ENCODE data around the gene DENND1A.

The DENND1A gene

GRCh38 chr9:123926941-123927340, 3.0 kb downstream of the DENND1A start:
- no peak for TF ChIP-seq YY1 (IDR thresholded peaks at IDR 0.05; ENCODE audit: insufficient read depth, insufficient read length)
- no peak for TF ChIP-seq SUZ12 (IDR thresholded peaks at IDR 0.05; ENCODE audit: extremely low read depth, insufficient read depth, insufficient read length)
- TF ChIP-seq ZNF274 (IDR thresholded peaks at IDR 0.05; ENCODE audit: low read depth, low read length) = no peak
- no peak overlapping the region for H3K9ac ChIP-seq (ENCODE audit: insufficient read length, low read depth)
- peaks cover 4% of the 10 kb centered on the region for H3K27me3 ChIP-seq (ENCODE audit: insufficient read depth, insufficient read length)
- peaks cover 9% of the 10 kb centered on the region; the same call in 1 of the 2 replicates for H3K9me3 ChIP-seq (ENCODE audit: insufficient read depth, low read length)
- H3K4me1 ChIP-seq (ENCODE audit: insufficient read depth, insufficient read length) = peaks cover 9% of the 10 kb centered on the region
- no peaks in the 10 kb centered on the region for H3K36me3 ChIP-seq (ENCODE audit: insufficient read depth, insufficient read length, low read length)
- no peak for DNase-seq (ENCODE audit: low read depth, low spot score)
- no peak overlapping the region for H3K4me3 ChIP-seq (ENCODE audit: insufficient read length, low read depth)

GRCh38 chr9:123925819-123926218, 4.1 kb downstream of the DENND1A start:
- Histone ChIP-seq H3K4me3 (ENCODE audit: insufficient read length, low read depth) (no peak overlapping the region), H3K36me3 (ENCODE audit: insufficient read depth, insufficient read length, low read length) (no peaks in the 10 kb centered on the region), H3K9ac (ENCODE audit: insufficient read length, low read depth) (no peak overlapping the region), H3K9me3 (ENCODE audit: insufficient read depth, low read length) (peaks cover 9% of the 10 kb centered on the region; the same call in 1 of the 2 replicates), H3K4me1 (ENCODE audit: insufficient read depth, insufficient read length) (peaks cover 8% of the 10 kb centered on the region), H3K27me3 (ENCODE audit: insufficient read depth, insufficient read length) (peaks cover 2% of the 10 kb centered on the region)
- no peak for TF ChIP-seq ZNF274 (IDR thresholded peaks at IDR 0.05; ENCODE audit: low read depth, low read length)
- TF ChIP-seq YY1 (IDR thresholded peaks at IDR 0.05; ENCODE audit: insufficient read depth, insufficient read length) = no peak
- TF ChIP-seq SUZ12 (IDR thresholded peaks at IDR 0.05; ENCODE audit: extremely low read depth, insufficient read depth, insufficient read length) = no peak
- no peak for DNase-seq (ENCODE audit: low read depth, low spot score)

- no peak for TF ChIP-seq SUZ12 (IDR thresholded peaks at IDR 0.05; ENCODE audit: extremely low read depth, insufficient read depth, insufficient read length)
- TF ChIP-seq YY1 (IDR thresholded peaks at IDR 0.05; ENCODE audit: insufficient read depth, insufficient read length) = no peak
- no peak for TF ChIP-seq ZNF274 (IDR thresholded peaks at IDR 0.05; ENCODE audit: low read depth, low read length)
- DNase-seq (ENCODE audit: low read depth, low spot score) = no peak
- Histone ChIP-seq H3K36me3 (ENCODE audit: insufficient read depth, insufficient read length, low read length) (no peaks in the 10 kb centered on the region), H3K27me3 (ENCODE audit: insufficient read depth, insufficient read length) (no peaks in the 10 kb centered on the region), H3K9ac (ENCODE audit: insufficient read length, low read depth) (no peak overlapping the region), H3K4me3 (ENCODE audit: insufficient read length, low read depth) (no peak overlapping the region), H3K4me1 (ENCODE audit: insufficient read depth, insufficient read length) (peaks cover 6% of the 10 kb centered on the region), H3K9me3 (ENCODE audit: insufficient read depth, low read length) (peaks cover 9% of the 10 kb centered on the region; the same call in 1 of the 2 replicates)
Measured at GRCh38 chr9:123925161-123925560, 4.8 kb downstream of the DENND1A start.

GRCh38 chr9:123924727-123925126, 5.2 kb downstream of the DENND1A start:
- H3K27me3 ChIP-seq (ENCODE audit: insufficient read depth, insufficient read length) = no peaks in the 10 kb centered on the region
- no peak overlapping the region for H3K9ac ChIP-seq (ENCODE audit: insufficient read length, low read depth)
- H3K9me3 ChIP-seq (ENCODE audit: insufficient read depth, low read length) = peaks cover 9% of the 10 kb centered on the region; the same call in 1 of the 2 replicates
- H3K36me3 ChIP-seq (ENCODE audit: insufficient read depth, insufficient read length, low read length) = no peaks in the 10 kb centered on the region
- no peak for TF ChIP-seq SUZ12 (IDR thresholded peaks at IDR 0.05; ENCODE audit: extremely low read depth, insufficient read depth, insufficient read length)
- no peak for TF ChIP-seq YY1 (IDR thresholded peaks at IDR 0.05; ENCODE audit: insufficient read depth, insufficient read length)
- TF ChIP-seq ZNF274 (IDR thresholded peaks at IDR 0.05; ENCODE audit: low read depth, low read length) = no peak
- peaks cover 6% of the 10 kb centered on the region for H3K4me1 ChIP-seq (ENCODE audit: insufficient read depth, insufficient read length)
- DNase-seq (ENCODE audit: low read depth, low spot score) = no peak
- no peak overlapping the region for H3K4me3 ChIP-seq (ENCODE audit: insufficient read length, low read depth)

GRCh38 chr9:123923884-123924283, 6.0 kb downstream of the DENND1A start:
- Histone ChIP-seq H3K36me3 (ENCODE audit: insufficient read depth, insufficient read length, low read length) (no peaks in the 10 kb centered on the region), H3K4me3 (ENCODE audit: insufficient read length, low read depth) (no peak overlapping the region), H3K9ac (ENCODE audit: insufficient read length, low read depth) (no peak overlapping the region), H3K9me3 (ENCODE audit: insufficient read depth, low read length) (peaks cover 9% of the 10 kb centered on the region; the same call in 1 of the 2 replicates), H3K27me3 (ENCODE audit: insufficient read depth, insufficient read length) (no peaks in the 10 kb centered on the region), H3K4me1 (ENCODE audit: insufficient read depth, insufficient read length) (peaks cover 6% of the 10 kb centered on the region)
- TF ChIP-seq ZNF274 (IDR thresholded peaks at IDR 0.05; ENCODE audit: low read depth, low read length) = no peak
- TF ChIP-seq YY1 (IDR thresholded peaks at IDR 0.05; ENCODE audit: insufficient read depth, insufficient read length) = no peak
- TF ChIP-seq SUZ12 (IDR thresholded peaks at IDR 0.05; ENCODE audit: extremely low read depth, insufficient read depth, insufficient read length) = no peak
- DNase-seq (ENCODE audit: low read depth, low spot score) = no peak

- H3K9ac ChIP-seq (ENCODE audit: insufficient read length, low read depth) = no peak overlapping the region
- H3K36me3 ChIP-seq (ENCODE audit: insufficient read depth, insufficient read length, low read length) = no peaks in the 10 kb centered on the region
- TF ChIP-seq ZNF274 (IDR thresholded peaks at IDR 0.05; ENCODE audit: low read depth, low read length) (no peak), SUZ12 (IDR thresholded peaks at IDR 0.05; ENCODE audit: extremely low read depth, insufficient read depth, insufficient read length) (no peak), YY1 (IDR thresholded peaks at IDR 0.05; ENCODE audit: insufficient read depth, insufficient read length) (no peak)
- no peaks in the 10 kb centered on the region for H3K27me3 ChIP-seq (ENCODE audit: insufficient read depth, insufficient read length)
- no peak for DNase-seq (ENCODE audit: low read depth, low spot score)
- no peak overlapping the region for H3K4me3 ChIP-seq (ENCODE audit: insufficient read length, low read depth)
- H3K9me3 ChIP-seq (ENCODE audit: insufficient read depth, low read length) = peaks cover 9% of the 10 kb centered on the region; the same call in 1 of the 2 replicates
- peaks cover 6% of the 10 kb centered on the region for H3K4me1 ChIP-seq (ENCODE audit: insufficient read depth, insufficient read length)
Measured at GRCh38 chr9:123923377-123923776, 6.5 kb downstream of the DENND1A start.

- DNase-seq (ENCODE audit: low read depth, low spot score) = no peak
- no peaks in the 10 kb centered on the region for H3K27me3 ChIP-seq (ENCODE audit: insufficient read depth, insufficient read length)
- H3K36me3 ChIP-seq (ENCODE audit: insufficient read depth, insufficient read length, low read length) = no peaks in the 10 kb centered on the region
- no peak for TF ChIP-seq SUZ12 (IDR thresholded peaks at IDR 0.05; ENCODE audit: extremely low read depth, insufficient read depth, insufficient read length)
- no peak for TF ChIP-seq ZNF274 (IDR thresholded peaks at IDR 0.05; ENCODE audit: low read depth, low read length)
- no peak for TF ChIP-seq YY1 (IDR thresholded peaks at IDR 0.05; ENCODE audit: insufficient read depth, insufficient read length)
- peaks cover 9% of the 10 kb centered on the region; the same call in 1 of the 2 replicates for H3K9me3 ChIP-seq (ENCODE audit: insufficient read depth, low read length)
- H3K4me1 ChIP-seq (ENCODE audit: insufficient read depth, insufficient read length) = peaks cover 6% of the 10 kb centered on the region
- H3K4me3 ChIP-seq (ENCODE audit: insufficient read length, low read depth) = no peak overlapping the region
- no peak overlapping the region for H3K9ac ChIP-seq (ENCODE audit: insufficient read length, low read depth)
Measured at GRCh38 chr9:123922911-123923310, 7.0 kb downstream of the DENND1A start.

Data from NT2/D1 (cell line).